H9 (cell line): Measurements from ENCODE around the gene IGFLR1. TPM values are rescaled to one million over a fixed set of nuclear protein-coding genes. Genes with fewer than 3 reads are reported as not detected.
"Not testable (repeated sequence)": the region's sequence is repeated elsewhere in the genome, so short reads cannot be mapped to it uniquely, and the experiment has no call there.

ENCODE experiments used
- DNase-seq: peaks from one replicate; pipeline ENCODE4 v3.0.0-alpha.2; 2017
- H2AFZ ChIP-seq: one replicate; pipeline ENCODE4 v1.6.1; 2013; ENCODE audit warnings: mild to moderate bottlenecking, low read length, control low read depth, moderate library complexity
- H2AK5ac ChIP-seq: 2 replicates; pipeline ENCODE4 v1.6.1; 2013; ENCODE audit warnings: low read length, control low read depth, mixed read lengths; ENCODE audit not compliant: insufficient read length
- H2BK120ac ChIP-seq: one replicate; pipeline ENCODE4 v1.6.1; 2013; ENCODE audit warnings: low read depth, mild to moderate bottlenecking, low read length, control low read depth, inconsistent platforms; ENCODE audit not compliant: poor library complexity, severe bottlenecking
- H2BK12ac ChIP-seq: 2 replicates; pipeline ENCODE4 v1.6.1; 2013; ENCODE audit warnings: low read length, control low read depth, mixed read lengths, low read depth; ENCODE audit not compliant: insufficient read length
- H2BK15ac ChIP-seq: 2 replicates; pipeline ENCODE4 v1.6.1; 2013; ENCODE audit warnings: low read depth, low read length, control low read depth
- H2BK20ac ChIP-seq: one replicate; pipeline ENCODE4 v1.6.1; 2013; ENCODE audit warnings: low read depth, mild to moderate bottlenecking, low read length, control low read depth, inconsistent platforms; ENCODE audit not compliant: poor library complexity, severe bottlenecking
- H2BK5ac ChIP-seq: 2 replicates; pipeline ENCODE4 v1.6.1; 2013; ENCODE audit warnings: low read length, control low read depth, mixed read lengths; ENCODE audit not compliant: insufficient read length
- H3K14ac ChIP-seq: 2 replicates; pipeline ENCODE4 v1.6.1; 2013; ENCODE audit warnings: low read length, control low read depth; ENCODE audit not compliant: insufficient read depth
- H3K18ac ChIP-seq: 2 replicates; pipeline ENCODE4 v1.6.1; 2013; ENCODE audit warnings: low read depth, mild to moderate bottlenecking, mixed read lengths, low read length, control low read depth; ENCODE audit not compliant: insufficient read length
- H3K23ac ChIP-seq: 2 replicates; pipeline ENCODE4 v1.6.1; 2013; ENCODE audit warnings: low read length, control low read depth, mixed read lengths, low read depth; ENCODE audit not compliant: insufficient read length
- H3K23me2 ChIP-seq: 2 replicates; pipeline ENCODE4 v1.6.1; 2013; ENCODE audit warnings: low read depth, mild to moderate bottlenecking, mixed read lengths, low read length, control low read depth; ENCODE audit not compliant: insufficient read length, poor library complexity, severe bottlenecking
- H3K27ac ChIP-seq: 2 replicates; pipeline ENCODE4 v1.5.1; 2013; ENCODE audit warnings: low read length, control low read depth, mixed read lengths, low read depth; ENCODE audit not compliant: insufficient read length
- H3K27me3 ChIP-seq: 2 replicates; pipeline ENCODE4 v1.6.1; 2013; ENCODE audit warnings: low read length, control low read depth, inconsistent platforms; ENCODE audit not compliant: insufficient read depth
- H3K4ac ChIP-seq: 2 replicates; pipeline ENCODE4 v1.6.1; 2013; ENCODE audit warnings: low read depth, mild to moderate bottlenecking, control low read depth, inconsistent platforms, low read length, moderate library complexity
- H3K4me1 ChIP-seq: 2 replicates; pipeline ENCODE4 v1.6.1; 2013; ENCODE audit warnings: low read length, control low read depth, inconsistent platforms; ENCODE audit not compliant: insufficient read depth
- H3K4me2 ChIP-seq: 2 replicates; pipeline ENCODE4 v1.6.1; 2013; ENCODE audit warnings: low read length, control low read depth, mixed read lengths; ENCODE audit not compliant: insufficient read length, insufficient read depth
- H3K56ac ChIP-seq: 2 replicates; pipeline ENCODE4 v1.6.1; 2013; ENCODE audit warnings: low read depth, mild to moderate bottlenecking, mixed read lengths, low read length, control low read depth; ENCODE audit not compliant: insufficient read length
- H3K79me1 ChIP-seq: 2 replicates; pipeline ENCODE4 v1.6.1; 2013; ENCODE audit warnings: low read depth, mild to moderate bottlenecking, moderate library complexity, low read length, control low read depth, inconsistent platforms; ENCODE audit not compliant: insufficient read depth, poor library complexity, severe bottlenecking
- H3K79me2 ChIP-seq: 2 replicates; pipeline ENCODE4 v1.6.1; 2013; ENCODE audit warnings: low read length, control low read depth, inconsistent platforms; ENCODE audit not compliant: insufficient read depth
- H3K9ac ChIP-seq: 2 replicates; pipeline ENCODE4 v1.6.1; 2013; ENCODE audit warnings: low read length, control low read depth, mixed read lengths; ENCODE audit not compliant: insufficient read length; ENCODE audit errors: extremely low read depth
- H3K9me3 ChIP-seq: one replicate; pipeline ENCODE4 v1.6.1; 2013; ENCODE audit warnings: low read depth, low read length, inconsistent platforms; ENCODE audit not compliant: control insufficient read depth
- H3T11ph ChIP-seq: one replicate; pipeline ENCODE4 v1.6.1; 2013; ENCODE audit warnings: mild to moderate bottlenecking, low read length, control low read depth, inconsistent platforms
- H4K20me1 ChIP-seq: one replicate; pipeline ENCODE4 v1.6.1; 2013; ENCODE audit not compliant: control insufficient read depth, insufficient read length, insufficient read depth
- H4K5ac ChIP-seq: 2 replicates; pipeline ENCODE4 v1.6.1; 2013; ENCODE audit warnings: low read depth, mild to moderate bottlenecking, mixed read lengths, low read length, control low read depth; ENCODE audit not compliant: insufficient read length
- H4K8ac ChIP-seq: replicated peaks from 2 replicates; pipeline ENCODE4 v1.6.1; 2013; ENCODE audit warnings: low read length, control low read depth, mixed read lengths, low read depth; ENCODE audit not compliant: insufficient read length
- H4K91ac ChIP-seq: 2 replicates; pipeline ENCODE4 v1.6.1; 2013; ENCODE audit warnings: low read depth, mild to moderate bottlenecking, moderate library complexity, mixed read lengths, low read length, control low read depth; ENCODE audit not compliant: insufficient read length
- H3K27ac Mint-ChIP-seq, 3 experiments: 2 replicates in 2 of 3; 3 replicates in 1 of 3; pipeline ENCODE4 v1.8.0; 2020 to 2021; ENCODE audit warnings: mixed read lengths in 3 of 3, mild to moderate bottlenecking in 1 of 3, moderate library complexity in 1 of 3
- H3K27me3 Mint-ChIP-seq: 2 replicates; pipeline ENCODE4 v1.8.0; 2021; ENCODE audit warnings: low read depth, mild to moderate bottlenecking, moderate library complexity, mixed read lengths
- H3K36me3 Mint-ChIP-seq, 3 experiments: 2 replicates in 2 of 3; 3 replicates in 1 of 3; pipeline ENCODE4 v1.8.0; 2020 to 2021; ENCODE audit warnings: low read depth in 3 of 3, mixed read lengths in 3 of 3; ENCODE audit not compliant: insufficient read depth in 1 of 3
- H3K4me1 Mint-ChIP-seq, 2 experiments: 2 replicates each; pipeline ENCODE4 v1.8.0; 2020; ENCODE audit warnings: mixed read lengths in 2 of 2
- H3K4me3 Mint-ChIP-seq, 2 experiments: 2 replicates in 1 of 2; 3 replicates in 1 of 2; pipeline ENCODE4 v1.8.0; 2020 to 2021; ENCODE audit warnings: mild to moderate bottlenecking in 2 of 2, mixed read lengths in 2 of 2, moderate library complexity in 1 of 2
- H3K9me3 Mint-ChIP-seq, 2 experiments: 2 replicates in 1 of 2; 3 replicates in 1 of 2; pipeline ENCODE4 v1.8.0; 2020; ENCODE audit warnings: mild to moderate bottlenecking in 2 of 2, mixed read lengths in 2 of 2, moderate library complexity in 1 of 2
- WGBS: extraction: QIAGEN DNeasy Blood & Tissue Kit; methylation state at CpG from one replicate; pipeline ENCODE4 v1.1.7; 2013; ENCODE audit warnings: missing lambda C conversion rate, low lambda C conversion rate, mixed read lengths; ENCODE audit not compliant: insufficient read length; ENCODE audit errors: extremely low coverage; 5-methylcytosine and 5-hydroxymethylcytosine counted together
- total RNA-seq: library from RNA; stranded (reverse); gene quantifications from 2 replicates; pipeline ENCODE4 v1.2.1, GENCODE V29; 2021
- TF ChIP-seq, protein P1 (sequence below): fragments of 200-600 bp; sonication (generic); conservative IDR thresholded peaks from 3 replicates; pipeline ENCODE4 v1.8.0; 2021; ENCODE audit warnings: antibody characterized with exemption, mild to moderate bottlenecking

Gene IGFLR1
- total RNA-seq, 1 experiment from 2014 or later, result 2.9 TPM

DNA sequence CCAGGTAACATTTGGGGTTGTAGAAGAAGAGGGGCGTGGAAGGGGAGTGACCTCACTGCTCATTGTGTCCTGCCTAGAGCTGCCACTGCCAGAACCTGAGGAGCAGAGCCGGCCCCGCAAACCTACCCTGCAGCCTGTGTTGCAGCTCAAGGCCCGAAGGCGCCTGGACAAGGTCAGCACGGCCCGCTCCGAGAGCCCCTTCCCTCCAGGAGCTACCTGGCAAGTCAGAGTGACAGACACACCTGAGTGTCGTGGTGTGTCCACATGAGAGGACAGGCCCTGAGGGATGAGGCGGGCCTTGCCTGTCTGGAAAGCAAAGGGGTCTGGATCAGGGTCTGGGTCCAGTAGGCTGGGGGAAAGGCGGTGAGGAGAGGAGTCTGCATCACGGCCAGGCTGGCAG, 17.7 kb downstream of the IGFLR1 start:
- H3K18ac ChIP-seq, result no peak overlapping the region
- no peak overlapping the region for H3K9ac ChIP-seq
- H2BK120ac ChIP-seq, result no peak overlapping the region
- no peak overlapping the region for H2BK15ac ChIP-seq
- no peaks in the 10 kb centered on the region for H3K9me3 Mint-ChIP-seq
- H3K23ac ChIP-seq, result no peak overlapping the region
- no peak for DNase-seq
- TF ChIP-seq, protein P1, sequence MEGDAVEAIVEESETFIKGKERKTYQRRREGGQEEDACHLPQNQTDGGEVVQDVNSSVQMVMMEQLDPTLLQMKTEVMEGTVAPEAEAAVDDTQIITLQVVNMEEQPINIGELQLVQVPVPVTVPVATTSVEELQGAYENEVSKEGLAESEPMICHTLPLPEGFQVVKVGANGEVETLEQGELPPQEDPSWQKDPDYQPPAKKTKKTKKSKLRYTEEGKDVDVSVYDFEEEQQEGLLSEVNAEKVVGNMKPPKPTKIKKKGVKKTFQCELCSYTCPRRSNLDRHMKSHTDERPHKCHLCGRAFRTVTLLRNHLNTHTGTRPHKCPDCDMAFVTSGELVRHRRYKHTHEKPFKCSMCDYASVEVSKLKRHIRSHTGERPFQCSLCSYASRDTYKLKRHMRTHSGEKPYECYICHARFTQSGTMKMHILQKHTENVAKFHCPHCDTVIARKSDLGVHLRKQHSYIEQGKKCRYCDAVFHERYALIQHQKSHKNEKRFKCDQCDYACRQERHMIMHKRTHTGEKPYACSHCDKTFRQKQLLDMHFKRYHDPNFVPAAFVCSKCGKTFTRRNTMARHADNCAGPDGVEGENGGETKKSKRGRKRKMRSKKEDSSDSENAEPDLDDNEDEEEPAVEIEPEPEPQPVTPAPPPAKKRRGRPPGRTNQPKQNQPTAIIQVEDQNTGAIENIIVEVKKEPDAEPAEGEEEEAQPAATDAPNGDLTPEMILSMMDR, result no peak
- no peaks in the 10 kb centered on the region for H3K23me2 ChIP-seq
- H3K56ac ChIP-seq, result no peak overlapping the region
- peak overlapping the region in 1 of 3 experiments; percentile 35; a peak in 1 of 7 replicates for H3K27ac Mint-ChIP-seq
- H3K4ac ChIP-seq, result no peak overlapping the region
- no peaks in the 10 kb centered on the region; the same call in 1 of the 2 replicates for H3K79me2 ChIP-seq
- H3K27me3 Mint-ChIP-seq, result no peaks in the 10 kb centered on the region; the same call in 1 of the 2 replicates
- H3K4me2 ChIP-seq, result no peak overlapping the region
- H3K36me3 Mint-ChIP-seq, result peaks cover 58 to 89% (median 85%) of the 10 kb centered on the region in 3 experiments; a peak in 6 of 7 replicates
- no peak overlapping the region for H2AK5ac ChIP-seq
- H3K14ac ChIP-seq, result no peak overlapping the region
- H3T11ph ChIP-seq, result no peak overlapping the region
- no peaks in the 10 kb centered on the region for H3K79me1 ChIP-seq
- no peaks in the 10 kb centered on the region for H3K9me3 ChIP-seq
- H4K91ac ChIP-seq, result no peak overlapping the region
- no peak overlapping the region for H4K8ac ChIP-seq
- H2BK12ac ChIP-seq, result no peak overlapping the region
- no peak overlapping the region for H3K27ac ChIP-seq
- no peak overlapping the region for H4K5ac ChIP-seq
- no CpG with 5 or more reads among the region's 12 CpGs for WGBS
- H3K4me3 Mint-ChIP-seq, result no peak overlapping the region; a peak in 1 of 5 replicates
- peaks cover under 1 to 2% of the 10 kb centered on the region in 2 experiments; a peak in 3 of 4 replicates for H3K4me1 Mint-ChIP-seq
- no peak overlapping the region for H2BK5ac ChIP-seq
- H2BK20ac ChIP-seq, result no peak overlapping the region
- H3K4me1 ChIP-seq, result no peaks in the 10 kb centered on the region
- H4K20me1 ChIP-seq, result peaks cover under 1% of the 10 kb centered on the region
- no peak overlapping the region for H2AFZ ChIP-seq
- H3K27me3 ChIP-seq, result no peaks in the 10 kb centered on the region

DNA sequence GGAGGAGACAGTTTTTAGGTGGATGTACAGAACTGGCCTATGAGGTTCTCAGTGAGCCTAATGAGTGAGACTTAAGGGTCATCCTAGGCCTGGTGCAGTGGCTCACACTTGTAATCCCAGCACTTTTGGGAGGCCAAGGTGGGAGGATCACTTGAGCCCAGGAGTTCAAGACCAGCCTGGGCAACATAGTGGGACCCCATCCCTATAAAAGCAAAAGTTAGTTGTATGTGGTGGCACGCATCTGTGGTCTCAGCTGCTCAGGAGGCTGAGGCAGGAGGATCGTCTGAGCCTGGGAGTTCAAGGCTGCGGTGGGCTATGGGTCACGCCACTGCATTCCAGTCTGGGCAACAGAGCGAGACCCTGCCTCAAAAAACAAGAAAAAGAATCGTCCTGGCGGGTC, 18.1 kb downstream of the IGFLR1 start:
- not testable (repeated sequence) for H2BK5ac ChIP-seq, H3K27me3 ChIP-seq, H4K8ac ChIP-seq, H4K20me1 ChIP-seq, H4K91ac ChIP-seq, H2AFZ ChIP-seq, H3K27me3 Mint-ChIP-seq, H2AK5ac ChIP-seq, H3K27ac ChIP-seq, H3K23ac ChIP-seq, H3K4me1 ChIP-seq, H3K4me3 Mint-ChIP-seq, H3K9ac ChIP-seq, H2BK15ac ChIP-seq, H3K79me2 ChIP-seq, H2BK120ac ChIP-seq, H3K4ac ChIP-seq, H2BK20ac ChIP-seq, H3K9me3 Mint-ChIP-seq, DNase-seq, H2BK12ac ChIP-seq, H3K4me1 Mint-ChIP-seq, H3K14ac ChIP-seq, H4K5ac ChIP-seq, H3K23me2 ChIP-seq, H3T11ph ChIP-seq, H3K79me1 ChIP-seq, H3K56ac ChIP-seq, H3K9me3 ChIP-seq, H3K4me2 ChIP-seq, H3K18ac ChIP-seq
- Mint-ChIP-seq H3K27ac (peak overlapping the region in 1 of 3 experiments; percentile 35; a peak in 1 of 7 replicates), H3K36me3 (peaks cover 53 to 88% (median 85%) of the 10 kb centered on the region in 3 experiments; a peak in 6 of 7 replicates)
- WGBS, result no CpG with 5 or more reads among the region's 7 CpGs
